Stomach (tissue), 4 donors: ENCODE results near the gene PTPRG.

Experiments used
- POLR2A ChIP-seq, 4 donors: fragments of 450-650 bp; IDR thresholded peaks; one replicate each; pipeline ENCODE4 v1.6.1; 2016; ENCODE audit warnings: antibody characterized with exemption in 4 of 4, control low read depth in 2 of 4, mild to moderate bottlenecking in 1 of 4, moderate library complexity in 1 of 4
- TF ChIP-seq, protein P1 (sequence below), 7 experiments: fragments of 450-650 bp in 4 of 7; fragments of 200-600 bp in 3 of 7; sonication (generic) in 3 of 7; IDR thresholded peaks; one replicate each; pipeline ENCODE4 v1.5.1; 2016 to 2019; ENCODE audit warnings: antibody characterized with exemption in 7 of 7, control low read depth in 2 of 7, mild to moderate bottlenecking in 1 of 7

- TF ChIP-seq POLR2A (IDR thresholded peaks at IDR 0.05), result no peak
- TF ChIP-seq, protein P1, sequence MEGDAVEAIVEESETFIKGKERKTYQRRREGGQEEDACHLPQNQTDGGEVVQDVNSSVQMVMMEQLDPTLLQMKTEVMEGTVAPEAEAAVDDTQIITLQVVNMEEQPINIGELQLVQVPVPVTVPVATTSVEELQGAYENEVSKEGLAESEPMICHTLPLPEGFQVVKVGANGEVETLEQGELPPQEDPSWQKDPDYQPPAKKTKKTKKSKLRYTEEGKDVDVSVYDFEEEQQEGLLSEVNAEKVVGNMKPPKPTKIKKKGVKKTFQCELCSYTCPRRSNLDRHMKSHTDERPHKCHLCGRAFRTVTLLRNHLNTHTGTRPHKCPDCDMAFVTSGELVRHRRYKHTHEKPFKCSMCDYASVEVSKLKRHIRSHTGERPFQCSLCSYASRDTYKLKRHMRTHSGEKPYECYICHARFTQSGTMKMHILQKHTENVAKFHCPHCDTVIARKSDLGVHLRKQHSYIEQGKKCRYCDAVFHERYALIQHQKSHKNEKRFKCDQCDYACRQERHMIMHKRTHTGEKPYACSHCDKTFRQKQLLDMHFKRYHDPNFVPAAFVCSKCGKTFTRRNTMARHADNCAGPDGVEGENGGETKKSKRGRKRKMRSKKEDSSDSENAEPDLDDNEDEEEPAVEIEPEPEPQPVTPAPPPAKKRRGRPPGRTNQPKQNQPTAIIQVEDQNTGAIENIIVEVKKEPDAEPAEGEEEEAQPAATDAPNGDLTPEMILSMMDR (IDR thresholded peaks at IDR 0.05), result no peak
Observed at GRCh38 chr3:61805510-61806080, 244.2 kb downstream of the PTPRG start.
